Liver (tissue), 9 donors: Measurements from ENCODE around the gene EYA3. TPM values are rescaled to one million over a fixed set of nuclear protein-coding genes. Genes with fewer than 3 reads are reported as not detected.

Experiments
- DNase-seq: peaks from one replicate; pipeline ENCODE4 v3.0.0-alpha.2; 2017; ENCODE audit warnings: low spot score
- H3K27ac ChIP-seq, 2 donors: one replicate each; pipeline ENCODE4 v1.7.0; 2013; ENCODE audit warnings: inconsistent platforms in 2 of 2, low read length in 2 of 2, control low read depth in 1 of 2, low read depth in 1 of 2, mild to moderate bottlenecking in 1 of 2
- H3K27me3 ChIP-seq, 4 donors: one replicate each; pipeline versions ENCODE4 v1.6.1 to v1.7.0; 2013; ENCODE audit warnings: low read length in 3 of 4, inconsistent platforms in 1 of 4, mild to moderate bottlenecking in 1 of 4, moderate library complexity in 1 of 4; ENCODE audit not compliant: control insufficient read depth in 4 of 4, insufficient read depth in 4 of 4
- H3K36me3 ChIP-seq, 4 donors: one replicate each; pipeline versions ENCODE4 v1.6.1 to v1.7.0; 2013; ENCODE audit warnings: low read length in 3 of 4, mild to moderate bottlenecking in 3 of 4, low read depth in 1 of 4, moderate library complexity in 1 of 4; ENCODE audit not compliant: control insufficient read depth in 4 of 4, insufficient read depth in 3 of 4
- H3K4me1 ChIP-seq, 4 donors: one replicate each; pipeline versions ENCODE4 v1.6.1 to v1.7.0; 2013; ENCODE audit warnings: low read length in 3 of 4, mild to moderate bottlenecking in 3 of 4, moderate library complexity in 1 of 4; ENCODE audit not compliant: control insufficient read depth in 4 of 4, insufficient read depth in 4 of 4
- H3K4me3 ChIP-seq, 3 donors: one replicate each; pipeline versions ENCODE4 v1.6.1 to v1.7.0; 2013; ENCODE audit warnings: low read length in 3 of 3, control low read depth in 1 of 3, low read depth in 1 of 3, mild to moderate bottlenecking in 1 of 3
- H3K9ac ChIP-seq, 2 donors: one replicate each; pipeline ENCODE4 v1.7.0; 2013; ENCODE audit warnings: low read length in 2 of 2, mild to moderate bottlenecking in 2 of 2, moderate library complexity in 2 of 2, control low read depth in 1 of 2, low read depth in 1 of 2
- H3K9me3 ChIP-seq, 4 donors: one replicate each; pipeline versions ENCODE4 v1.6.1 to v1.7.0; 2013; ENCODE audit warnings: low read length in 3 of 4; ENCODE audit not compliant: control insufficient read depth in 4 of 4
- FOXA1 ChIP-seq: IDR thresholded peaks from 2 replicates; pipeline ENCODE4 v1.6.1; 2016; ENCODE audit warnings: antibody characterized with exemption
- FOXA2 ChIP-seq: IDR thresholded peaks from 2 replicates; pipeline ENCODE4 v1.6.1; 2016; ENCODE audit warnings: antibody characterized with exemption
- HNF4A ChIP-seq, 2 donors: conservative IDR thresholded peaks; 2 replicates each; pipeline ENCODE4 v1.6.1; 2016; ENCODE audit warnings: antibody characterized with exemption in 2 of 2, mild to moderate bottlenecking in 2 of 2
- JUND ChIP-seq, 2 donors: IDR thresholded peaks; 2 replicates each; pipeline ENCODE4 v1.6.1; 2016; ENCODE audit warnings: antibody characterized with exemption in 2 of 2
- RAD21 ChIP-seq, 2 donors: IDR thresholded peaks; 2 replicates each; pipeline ENCODE4 v1.6.1; 2016; ENCODE audit warnings: antibody characterized with exemption in 2 of 2, mild to moderate bottlenecking in 2 of 2
- RXRA ChIP-seq, 2 donors: IDR thresholded peaks; 2 replicates each; pipeline ENCODE4 v1.6.1; 2017 to 2018; ENCODE audit warnings: antibody characterized with exemption in 2 of 2, mild to moderate bottlenecking in 1 of 2
- SP1 ChIP-seq: IDR thresholded peaks from 2 replicates; pipeline ENCODE4 v1.6.1; 2018; ENCODE audit warnings: antibody characterized with exemption, mild to moderate bottlenecking
- YY1 ChIP-seq: IDR thresholded peaks from 2 replicates; pipeline ENCODE4 v1.6.1; 2016; ENCODE audit warnings: antibody characterized with exemption, mild to moderate bottlenecking
- WGBS: extraction: QIAGEN DNeasy Blood & Tissue Kit; methylation state at CpG from one replicate; pipeline ENCODE4 v1.1.7; 2013; 5-methylcytosine and 5-hydroxymethylcytosine counted together
- polyA plus RNA-seq, 2 donors: library from polyadenylated mRNA; stranded (reverse) in 1 of 2; unstranded in 1 of 2; fragments of 200-250 nt in 1 of 2; fragments of >200 nt in 1 of 2; fragmentation: Nextera tagmentation in 1 of 2; extraction: Ambion mirVana in 1 of 2; gene quantifications; one replicate each; pipeline versions ENCODE4 v1.2.1 to v1.2.3, GENCODE V29; 2013 to 2015
- total RNA-seq, 2 donors: library from RNA; depleted of rRNA; stranded (reverse); fragments of >200 nt; gene quantifications; one replicate each; pipeline ENCODE4 v1.2.3, GENCODE V29; 2014
- TF ChIP-seq, protein P1 (sequence below): IDR thresholded peaks from 2 replicates; pipeline ENCODE4 v1.6.1; 2016; ENCODE audit warnings: antibody characterized with exemption
- TF ChIP-seq, protein P2 (sequence below): IDR thresholded peaks from 2 replicates; pipeline ENCODE4 v1.6.1; 2016; ENCODE audit warnings: antibody characterized with exemption, mild to moderate bottlenecking
- TF ChIP-seq, protein P3 (sequence below): IDR thresholded peaks from 2 replicates; pipeline ENCODE4 v1.6.1; 2016; ENCODE audit warnings: antibody characterized with exemption
- donor health status: healthy.
- donor health status: healthy.
- donor health status: healthy.
- donor health status: healthy.
- donor health status: healthy.

Gene EYA3
- total and polyA plus RNA-seq, 4 donors = 3.6 to 12.6 (median 6.0) TPM

DNA sequence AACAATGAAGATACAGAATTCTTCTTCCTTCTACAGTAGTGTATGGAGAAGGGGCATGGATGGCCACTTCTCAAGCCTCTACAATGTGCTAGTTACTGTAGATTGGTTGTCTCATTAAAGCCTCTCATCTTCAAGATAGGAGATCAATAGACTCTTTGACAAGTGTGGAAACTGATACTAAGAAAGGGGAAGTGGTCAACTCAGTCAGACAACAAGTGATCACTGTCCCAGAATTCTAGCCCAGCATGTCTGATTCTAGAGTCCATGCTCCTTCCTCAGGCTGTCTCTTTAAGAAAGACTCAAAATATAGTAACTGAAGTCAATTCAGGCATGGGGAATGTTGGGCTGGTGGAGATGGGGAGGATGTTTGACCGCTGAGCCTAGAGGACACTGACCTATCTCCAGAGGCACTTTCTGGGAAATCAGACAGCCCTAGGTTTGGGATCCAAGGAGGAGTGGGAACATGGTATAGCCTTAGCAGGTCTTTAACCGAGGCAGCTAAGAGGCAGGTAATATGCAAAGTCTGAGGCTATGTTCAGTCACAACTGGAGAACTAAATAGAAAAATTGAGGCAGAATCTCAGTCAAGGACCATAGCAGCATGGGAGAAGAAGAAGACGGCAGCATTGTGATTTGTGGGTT, 39.3 kb upstream of the EYA3 start:
- Histone ChIP-seq H3K4me3 (no peak overlapping the region), H3K27ac (peak overlapping the region; percentile 41 to 66), H3K36me3 (no peaks in the 10 kb centered on the region), H3K9ac (no peak overlapping the region), H3K27me3 (no peaks in the 10 kb centered on the region), H3K9me3 (no peaks in the 10 kb centered on the region), H3K4me1 (no peaks in the 10 kb centered on the region)
- WGBS = 63% methylated on average over 3 of the region's 3 CpGs
- TF ChIP-seq YY1 (no peak), RXRA (IDR thresholded peaks at IDR 0.05) (peak; percentile 42 to 57)
- DNase-seq = no peak

DNA sequence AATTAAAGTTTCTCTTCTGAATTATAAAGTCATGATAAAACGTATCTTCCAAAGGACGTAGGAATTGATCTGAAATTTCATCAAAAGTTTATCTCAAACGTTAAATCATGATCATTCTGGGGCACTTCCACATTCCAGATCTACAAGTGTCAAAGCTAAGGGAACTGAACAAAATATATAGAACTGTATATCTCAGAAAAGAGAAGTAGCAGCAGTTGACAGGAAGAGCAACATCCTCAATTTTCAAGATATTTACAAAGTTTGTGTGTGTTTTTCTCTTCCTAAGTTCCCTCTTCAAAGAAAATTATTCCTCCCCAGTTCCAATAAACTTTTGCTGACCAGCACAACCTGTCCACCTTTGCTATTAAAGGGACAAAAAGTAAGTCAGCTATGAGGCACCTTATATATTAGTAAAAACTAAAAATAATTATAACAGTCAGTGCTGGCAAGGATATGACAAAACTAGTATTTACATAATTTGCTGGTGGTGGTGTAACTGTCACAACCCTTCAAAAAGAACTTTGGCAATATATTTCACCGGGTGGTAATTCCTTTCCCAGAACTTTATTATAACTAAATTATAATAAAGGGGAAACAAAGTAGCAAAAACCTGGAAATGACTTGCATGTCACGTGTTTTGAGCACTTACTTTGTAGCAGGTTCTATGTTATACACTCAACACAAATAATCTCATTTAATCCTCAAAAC, 38.5 kb upstream of the EYA3 start:
- peak overlapping the region in 1 of 2 donors; percentile 66 for H3K27ac ChIP-seq

DNA sequence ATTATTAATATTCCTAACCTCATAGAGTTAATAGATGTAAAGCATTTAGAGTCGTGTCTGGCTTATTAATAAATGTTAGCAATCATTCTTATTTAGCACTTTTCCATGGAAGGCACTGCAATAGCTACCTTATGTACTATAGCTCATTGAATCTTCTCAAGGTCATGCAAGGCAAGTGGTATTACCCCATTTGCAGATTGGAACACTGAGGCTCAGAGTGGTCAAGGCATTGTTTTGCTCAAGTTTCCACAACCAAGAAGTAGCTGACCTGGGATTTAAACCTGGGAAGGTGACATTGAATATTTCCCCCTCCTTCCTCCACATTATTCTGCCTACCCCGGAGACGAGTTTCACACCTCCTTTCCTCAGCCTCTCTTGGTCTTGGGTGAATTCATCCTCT, 37.8 kb upstream of the EYA3 start:
- WGBS = 71% methylated on average over 3 of the region's 3 CpGs
- no peaks in the 10 kb centered on the region for H3K27me3 ChIP-seq
- H3K4me3 ChIP-seq = no peak overlapping the region
- DNase-seq = no peak
- H3K4me1 ChIP-seq = no peaks in the 10 kb centered on the region
- no peak overlapping the region for H3K9ac ChIP-seq
- no peaks in the 10 kb centered on the region for H3K9me3 ChIP-seq
- H3K36me3 ChIP-seq = no peaks in the 10 kb centered on the region
- peak overlapping the region in 1 of 2 donors; percentile 69 for H3K27ac ChIP-seq
- no peak for TF ChIP-seq YY1
- TF ChIP-seq, protein P1, sequence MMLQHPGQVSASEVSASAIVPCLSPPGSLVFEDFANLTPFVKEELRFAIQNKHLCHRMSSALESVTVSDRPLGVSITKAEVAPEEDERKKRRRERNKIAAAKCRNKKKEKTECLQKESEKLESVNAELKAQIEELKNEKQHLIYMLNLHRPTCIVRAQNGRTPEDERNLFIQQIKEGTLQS = no peak
- TF ChIP-seq HNF4A (conservative IDR thresholded peaks at IDR 0.05) = no peak
- TF ChIP-seq, protein P2, sequence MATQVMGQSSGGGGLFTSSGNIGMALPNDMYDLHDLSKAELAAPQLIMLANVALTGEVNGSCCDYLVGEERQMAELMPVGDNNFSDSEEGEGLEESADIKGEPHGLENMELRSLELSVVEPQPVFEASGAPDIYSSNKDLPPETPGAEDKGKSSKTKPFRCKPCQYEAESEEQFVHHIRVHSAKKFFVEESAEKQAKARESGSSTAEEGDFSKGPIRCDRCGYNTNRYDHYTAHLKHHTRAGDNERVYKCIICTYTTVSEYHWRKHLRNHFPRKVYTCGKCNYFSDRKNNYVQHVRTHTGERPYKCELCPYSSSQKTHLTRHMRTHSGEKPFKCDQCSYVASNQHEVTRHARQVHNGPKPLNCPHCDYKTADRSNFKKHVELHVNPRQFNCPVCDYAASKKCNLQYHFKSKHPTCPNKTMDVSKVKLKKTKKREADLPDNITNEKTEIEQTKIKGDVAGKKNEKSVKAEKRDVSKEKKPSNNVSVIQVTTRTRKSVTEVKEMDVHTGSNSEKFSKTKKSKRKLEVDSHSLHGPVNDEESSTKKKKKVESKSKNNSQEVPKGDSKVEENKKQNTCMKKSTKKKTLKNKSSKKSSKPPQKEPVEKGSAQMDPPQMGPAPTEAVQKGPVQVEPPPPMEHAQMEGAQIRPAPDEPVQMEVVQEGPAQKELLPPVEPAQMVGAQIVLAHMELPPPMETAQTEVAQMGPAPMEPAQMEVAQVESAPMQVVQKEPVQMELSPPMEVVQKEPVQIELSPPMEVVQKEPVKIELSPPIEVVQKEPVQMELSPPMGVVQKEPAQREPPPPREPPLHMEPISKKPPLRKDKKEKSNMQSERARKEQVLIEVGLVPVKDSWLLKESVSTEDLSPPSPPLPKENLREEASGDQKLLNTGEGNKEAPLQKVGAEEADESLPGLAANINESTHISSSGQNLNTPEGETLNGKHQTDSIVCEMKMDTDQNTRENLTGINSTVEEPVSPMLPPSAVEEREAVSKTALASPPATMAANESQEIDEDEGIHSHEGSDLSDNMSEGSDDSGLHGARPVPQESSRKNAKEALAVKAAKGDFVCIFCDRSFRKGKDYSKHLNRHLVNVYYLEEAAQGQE = no peak
- no peak for TF ChIP-seq FOXA1
- TF ChIP-seq, protein P3, sequence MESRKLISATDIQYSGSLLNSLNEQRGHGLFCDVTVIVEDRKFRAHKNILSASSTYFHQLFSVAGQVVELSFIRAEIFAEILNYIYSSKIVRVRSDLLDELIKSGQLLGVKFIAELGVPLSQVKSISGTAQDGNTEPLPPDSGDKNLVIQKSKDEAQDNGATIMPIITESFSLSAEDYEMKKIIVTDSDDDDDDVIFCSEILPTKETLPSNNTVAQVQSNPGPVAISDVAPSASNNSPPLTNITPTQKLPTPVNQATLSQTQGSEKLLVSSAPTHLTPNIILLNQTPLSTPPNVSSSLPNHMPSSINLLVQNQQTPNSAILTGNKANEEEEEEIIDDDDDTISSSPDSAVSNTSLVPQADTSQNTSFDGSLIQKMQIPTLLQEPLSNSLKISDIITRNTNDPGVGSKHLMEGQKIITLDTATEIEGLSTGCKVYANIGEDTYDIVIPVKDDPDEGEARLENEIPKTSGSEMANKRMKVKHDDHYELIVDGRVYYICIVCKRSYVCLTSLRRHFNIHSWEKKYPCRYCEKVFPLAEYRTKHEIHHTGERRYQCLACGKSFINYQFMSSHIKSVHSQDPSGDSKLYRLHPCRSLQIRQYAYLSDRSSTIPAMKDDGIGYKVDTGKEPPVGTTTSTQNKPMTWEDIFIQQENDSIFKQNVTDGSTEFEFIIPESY = no peak
- TF ChIP-seq RAD21 (IDR thresholded peaks at IDR 0.05) = no peak
- TF ChIP-seq FOXA2 = no peak
- TF ChIP-seq JUND (IDR thresholded peaks at IDR 0.05) = no peak
- TF ChIP-seq SP1 = no peak

More for the DNA sequence above, 38.5 kb upstream of the EYA3 start:
- TF ChIP-seq, protein P3 = no peak
- Histone ChIP-seq H3K27me3 (no peaks in the 10 kb centered on the region), H3K36me3 (no peaks in the 10 kb centered on the region), H3K9ac (no peak overlapping the region), H3K4me1 (no peaks in the 10 kb centered on the region), H3K4me3 (no peak overlapping the region), H3K9me3 (no peaks in the 10 kb centered on the region)
- 54% methylated on average over 5 of the region's 5 CpGs for WGBS
- no peak for DNase-seq
